LNCAP (cell line): ENCODE measurements around the gene PNPLA8.

Experiments
- TF ChIP-seq, protein P1 (sequence below): fragments of 450-650 bp; IDR thresholded peaks from 2 replicates; pipeline ENCODE4 v1.5.1; 2017; ENCODE audit warnings: mild to moderate bottlenecking

PNPLA8 gene

DNA sequence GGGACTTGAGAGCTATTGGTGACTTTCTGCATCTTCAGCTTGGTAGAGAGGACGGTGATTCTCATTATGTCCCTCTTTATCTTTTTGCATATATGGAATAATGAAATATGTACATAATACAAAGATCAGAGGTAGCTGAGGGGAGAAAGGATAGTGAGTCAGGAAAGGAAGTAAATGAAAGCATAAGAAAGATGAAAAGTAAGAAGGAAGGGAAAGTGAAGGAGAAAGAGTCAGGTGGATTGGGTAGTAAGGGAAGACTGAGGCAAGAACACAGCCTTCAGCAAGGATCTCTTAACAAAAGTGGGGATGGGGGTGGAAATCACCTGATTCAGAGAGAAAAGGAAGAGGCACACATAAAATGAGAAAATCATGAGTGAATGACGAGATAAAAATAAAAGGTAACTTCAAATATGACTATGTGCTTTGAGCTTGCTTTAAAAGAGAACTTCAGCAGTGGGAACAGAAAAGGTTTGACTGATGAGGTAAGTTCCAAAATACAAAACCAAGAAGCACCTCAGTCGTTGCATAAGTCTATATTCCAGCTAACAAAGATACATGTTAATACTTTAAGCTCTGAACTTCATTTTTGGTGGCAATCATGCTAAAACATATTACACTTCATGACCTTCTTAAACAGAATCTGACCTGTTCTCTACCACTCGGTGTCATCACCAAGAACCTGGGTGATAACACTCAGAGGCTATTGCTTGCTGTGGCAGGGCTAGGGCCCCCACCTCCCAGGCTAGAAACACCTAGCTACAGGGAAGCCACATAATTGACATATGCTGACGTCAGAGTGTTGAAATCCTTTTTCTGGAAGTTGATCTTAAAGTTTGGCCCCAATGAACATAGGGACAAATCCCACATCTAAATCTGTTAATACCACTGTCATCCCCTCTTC is 102.6 kb downstream of the PNPLA8 start:
- TF ChIP-seq, protein P1, sequence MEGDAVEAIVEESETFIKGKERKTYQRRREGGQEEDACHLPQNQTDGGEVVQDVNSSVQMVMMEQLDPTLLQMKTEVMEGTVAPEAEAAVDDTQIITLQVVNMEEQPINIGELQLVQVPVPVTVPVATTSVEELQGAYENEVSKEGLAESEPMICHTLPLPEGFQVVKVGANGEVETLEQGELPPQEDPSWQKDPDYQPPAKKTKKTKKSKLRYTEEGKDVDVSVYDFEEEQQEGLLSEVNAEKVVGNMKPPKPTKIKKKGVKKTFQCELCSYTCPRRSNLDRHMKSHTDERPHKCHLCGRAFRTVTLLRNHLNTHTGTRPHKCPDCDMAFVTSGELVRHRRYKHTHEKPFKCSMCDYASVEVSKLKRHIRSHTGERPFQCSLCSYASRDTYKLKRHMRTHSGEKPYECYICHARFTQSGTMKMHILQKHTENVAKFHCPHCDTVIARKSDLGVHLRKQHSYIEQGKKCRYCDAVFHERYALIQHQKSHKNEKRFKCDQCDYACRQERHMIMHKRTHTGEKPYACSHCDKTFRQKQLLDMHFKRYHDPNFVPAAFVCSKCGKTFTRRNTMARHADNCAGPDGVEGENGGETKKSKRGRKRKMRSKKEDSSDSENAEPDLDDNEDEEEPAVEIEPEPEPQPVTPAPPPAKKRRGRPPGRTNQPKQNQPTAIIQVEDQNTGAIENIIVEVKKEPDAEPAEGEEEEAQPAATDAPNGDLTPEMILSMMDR = no peak

DNA sequence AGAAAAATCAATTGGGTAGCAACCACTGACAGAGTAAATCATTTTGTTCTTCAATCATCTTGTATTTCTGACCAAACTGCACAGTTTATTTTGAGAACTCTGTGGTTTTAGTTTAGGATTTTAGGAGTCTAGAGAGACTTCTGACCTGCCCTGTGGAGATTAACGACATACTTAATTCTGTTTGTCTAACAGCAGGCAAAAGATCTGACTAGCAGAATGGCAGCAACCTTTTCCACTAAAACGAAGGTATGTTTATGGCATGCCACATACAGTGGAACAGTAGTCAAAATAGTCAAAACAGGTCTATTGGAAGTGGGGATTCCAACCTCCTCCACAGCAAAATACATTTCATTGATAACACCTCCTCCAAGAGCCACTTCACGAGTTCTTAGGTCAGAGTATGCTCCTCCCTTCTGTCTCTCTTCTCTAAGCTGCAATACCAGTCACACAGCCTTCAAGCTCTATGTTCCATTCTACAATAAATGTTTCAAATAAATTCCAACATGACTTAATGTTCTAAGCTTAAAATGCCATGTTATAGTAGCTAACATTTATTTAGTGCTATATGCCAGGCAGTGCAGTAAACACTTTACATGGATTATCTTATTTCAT is 104.1 kb downstream of the PNPLA8 start:
- TF ChIP-seq, protein P1 = no peak
